Measurements from ENCODE around the gene ANGPTL2.

ANGPTL2 gene

DNA sequence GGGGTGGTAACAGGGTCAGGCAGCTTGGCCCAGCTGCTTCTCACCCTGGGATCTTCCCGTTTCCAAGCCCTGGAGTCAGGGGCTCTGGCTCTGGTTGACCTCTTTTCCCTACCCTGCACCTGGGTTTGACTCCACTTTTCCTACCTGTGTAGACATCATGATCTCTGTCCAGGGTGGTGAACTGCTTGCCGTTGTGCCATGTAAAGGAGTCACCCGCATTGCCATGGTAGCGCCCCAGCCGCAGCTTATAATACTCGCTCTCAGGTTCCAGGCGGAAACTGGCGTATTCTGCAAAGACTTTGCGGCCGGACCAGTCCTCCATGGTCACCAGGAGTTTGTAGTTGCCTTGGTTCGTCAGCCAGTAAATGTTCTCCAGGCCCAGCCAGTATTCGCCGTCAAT, 30.9 kb downstream of the ANGPTL2 start:
- DNase-seq: no peak

DNA sequence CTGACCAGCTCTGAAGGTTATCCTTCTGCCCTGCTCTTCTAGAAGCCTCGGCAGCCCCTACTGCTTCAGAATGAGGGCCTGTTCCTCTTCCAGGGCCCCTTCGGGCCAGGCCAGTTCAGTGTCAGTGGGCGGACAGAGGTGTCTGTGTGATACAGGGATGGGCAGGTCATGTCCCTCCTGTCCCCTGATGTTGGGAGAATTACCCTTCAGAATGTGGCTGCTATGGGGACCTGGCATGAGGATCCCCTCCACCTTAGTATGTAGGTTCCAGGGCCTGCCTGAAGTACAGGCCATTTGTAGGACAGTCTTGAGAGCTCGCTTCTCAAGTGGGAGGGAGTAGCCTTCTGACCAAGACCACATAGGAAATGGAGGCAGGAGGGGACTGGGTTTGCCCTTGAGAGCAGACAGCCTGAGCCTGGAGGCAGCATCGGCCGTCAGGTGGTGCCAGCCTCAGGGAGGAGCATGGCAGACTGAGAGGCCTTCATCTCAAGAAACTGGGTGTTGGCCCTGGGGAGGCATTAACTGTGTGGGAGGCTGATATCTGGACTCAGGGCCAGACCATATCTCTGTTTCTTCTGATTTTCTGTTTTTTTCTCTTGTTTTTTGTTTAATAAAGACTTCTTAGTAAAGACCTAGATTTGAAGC, 32.0 kb downstream of the ANGPTL2 start:
- DNase-seq: no peak

DNA sequence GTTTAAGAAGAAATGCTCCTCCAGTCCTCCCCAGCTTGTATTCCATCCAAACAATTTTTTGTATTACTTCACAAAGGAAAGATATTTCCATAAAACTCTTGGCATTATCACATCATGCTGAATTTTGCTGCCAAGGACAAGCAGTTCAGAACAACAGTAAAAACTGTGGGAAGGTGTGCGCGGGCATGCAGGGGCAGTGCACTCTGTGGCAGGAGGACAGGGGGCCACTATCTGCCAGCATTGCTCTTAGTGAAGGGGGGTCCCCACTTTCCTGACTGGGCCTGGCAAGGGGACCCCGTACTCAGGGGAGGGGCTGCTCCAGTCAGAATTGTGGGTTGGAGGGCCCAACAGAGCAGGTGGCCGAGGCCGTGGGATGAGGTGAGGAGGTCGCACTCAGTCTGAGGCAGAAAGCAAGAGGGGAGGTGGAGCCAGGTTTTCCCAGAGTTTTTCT, 32.8 kb downstream of the ANGPTL2 start:
- DNase-seq: no peak

DNA sequence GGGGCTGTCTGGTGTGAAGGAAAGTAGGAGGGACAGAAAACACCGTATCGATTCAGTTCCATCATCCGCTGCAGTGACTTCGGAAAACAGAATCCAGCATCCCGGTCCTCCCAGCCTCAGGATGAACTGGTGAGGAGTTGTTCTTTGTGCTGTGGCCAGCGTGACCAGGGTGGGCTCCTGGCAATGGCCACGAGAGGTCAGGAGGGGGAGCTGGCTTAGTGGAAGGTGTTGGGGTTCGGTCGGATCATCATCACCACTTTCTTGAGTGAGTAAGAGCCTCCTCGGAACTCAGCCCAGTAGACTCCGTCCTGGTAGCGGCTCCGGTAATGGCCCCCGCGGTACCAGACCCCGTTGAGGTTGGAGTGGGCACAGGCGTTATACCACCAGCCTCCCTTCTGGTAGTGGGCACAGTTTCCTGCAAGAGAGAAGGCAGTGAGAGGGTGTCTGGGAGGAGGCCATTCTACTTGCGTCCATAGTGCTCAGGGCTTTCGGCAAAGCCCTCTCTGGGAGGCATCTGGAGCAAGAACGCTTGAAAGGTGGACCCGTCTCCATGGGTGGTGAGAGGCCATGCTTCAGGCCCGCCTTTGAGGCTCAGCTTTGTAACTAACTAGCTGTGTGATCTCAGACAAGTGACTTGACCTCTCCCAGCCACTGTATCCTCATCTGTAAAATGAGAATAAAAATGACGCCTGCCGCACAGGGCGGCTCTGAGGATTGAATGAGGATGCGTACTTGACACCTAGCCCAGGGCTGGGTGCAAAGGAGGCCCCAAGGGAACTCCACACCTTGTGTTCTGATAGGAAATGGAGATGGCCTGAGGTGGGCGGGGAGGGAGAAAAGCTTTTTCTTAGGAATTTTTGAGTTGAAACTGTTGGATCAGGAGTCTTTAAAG, 33.5 kb downstream of the ANGPTL2 start:
- DNase-seq: no peak

DNA sequence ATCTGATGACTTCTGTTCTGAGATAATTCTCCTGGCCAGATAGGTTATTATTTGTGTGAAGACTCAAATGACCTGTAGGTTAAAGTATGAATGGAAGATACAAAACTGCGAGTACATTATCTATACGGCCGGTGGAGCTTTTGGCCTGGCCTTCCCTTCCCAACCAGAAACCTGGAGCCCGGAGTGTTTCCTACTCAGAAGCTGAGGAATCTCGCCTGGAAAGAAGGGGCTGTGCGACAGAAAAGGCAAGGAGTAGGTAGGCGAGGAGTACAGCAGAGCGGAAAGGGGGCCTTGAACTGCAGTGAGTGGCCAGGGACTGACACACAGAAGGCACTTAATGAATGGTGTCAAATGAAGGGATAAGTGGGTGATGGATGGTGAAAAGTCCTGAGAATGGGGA, 34.6 kb downstream of the ANGPTL2 start:
- no peak for DNase-seq

DNA sequence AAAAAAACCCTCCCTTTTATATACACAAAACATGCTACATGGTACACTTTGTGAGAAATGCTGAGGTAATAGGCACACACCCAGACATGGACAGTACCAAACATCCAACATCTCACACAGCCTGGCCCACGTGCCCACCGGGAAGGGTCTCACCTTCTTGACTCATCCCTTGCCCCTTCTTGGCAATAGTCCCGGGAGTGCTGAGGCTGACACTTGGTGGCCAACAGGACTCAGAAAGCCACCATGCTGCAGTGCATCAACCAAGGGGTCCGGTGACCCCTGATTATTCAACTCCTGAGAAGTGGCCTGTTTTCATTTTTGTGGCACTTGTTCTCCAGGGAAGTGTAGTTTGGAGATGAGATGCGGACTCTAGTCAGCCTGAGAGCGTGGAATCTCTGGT, 35.0 kb downstream of the ANGPTL2 start:
- no peak for DNase-seq

DNA sequence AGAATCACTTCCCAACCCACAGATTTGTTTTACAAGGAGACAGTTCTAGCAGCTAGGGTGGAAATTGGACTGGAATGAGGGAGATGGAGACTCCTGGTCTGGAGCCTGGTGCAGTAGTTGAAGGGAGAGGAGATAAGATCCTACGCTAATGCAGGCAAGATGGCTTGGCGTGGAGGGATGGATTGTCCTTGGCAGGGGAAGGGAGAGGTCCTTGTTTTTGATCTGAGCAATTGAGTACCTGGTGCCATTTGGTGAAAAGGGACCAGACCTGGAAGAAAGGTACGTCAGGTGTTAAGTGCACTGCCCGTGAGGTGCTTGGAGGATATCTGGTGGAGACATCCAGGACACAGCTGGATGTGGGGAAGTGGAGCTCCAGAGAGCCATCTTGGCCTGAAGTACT, 35.7 kb downstream of the ANGPTL2 start:
- no peak for DNase-seq

DNA sequence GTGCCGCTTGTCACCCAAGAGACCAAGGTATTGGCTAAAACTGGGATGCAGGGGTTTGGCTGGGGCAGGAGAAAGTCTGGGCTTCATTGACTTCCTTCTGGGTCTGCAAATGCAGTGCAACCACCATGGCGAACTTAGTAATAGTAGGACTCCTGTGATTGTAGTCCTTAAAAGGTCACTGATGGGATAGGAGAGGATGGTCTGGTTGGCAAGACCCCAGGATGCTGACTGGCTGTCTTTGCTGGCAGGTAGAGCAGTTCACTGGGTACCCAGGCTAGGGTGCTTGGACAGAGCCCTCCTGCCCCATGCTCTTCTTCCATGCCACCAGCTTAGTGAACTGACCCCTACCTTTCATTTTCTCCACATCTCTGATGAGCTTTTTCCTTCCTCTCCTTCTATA, 37.2 kb downstream of the ANGPTL2 start:
- no peak for DNase-seq

DNA sequence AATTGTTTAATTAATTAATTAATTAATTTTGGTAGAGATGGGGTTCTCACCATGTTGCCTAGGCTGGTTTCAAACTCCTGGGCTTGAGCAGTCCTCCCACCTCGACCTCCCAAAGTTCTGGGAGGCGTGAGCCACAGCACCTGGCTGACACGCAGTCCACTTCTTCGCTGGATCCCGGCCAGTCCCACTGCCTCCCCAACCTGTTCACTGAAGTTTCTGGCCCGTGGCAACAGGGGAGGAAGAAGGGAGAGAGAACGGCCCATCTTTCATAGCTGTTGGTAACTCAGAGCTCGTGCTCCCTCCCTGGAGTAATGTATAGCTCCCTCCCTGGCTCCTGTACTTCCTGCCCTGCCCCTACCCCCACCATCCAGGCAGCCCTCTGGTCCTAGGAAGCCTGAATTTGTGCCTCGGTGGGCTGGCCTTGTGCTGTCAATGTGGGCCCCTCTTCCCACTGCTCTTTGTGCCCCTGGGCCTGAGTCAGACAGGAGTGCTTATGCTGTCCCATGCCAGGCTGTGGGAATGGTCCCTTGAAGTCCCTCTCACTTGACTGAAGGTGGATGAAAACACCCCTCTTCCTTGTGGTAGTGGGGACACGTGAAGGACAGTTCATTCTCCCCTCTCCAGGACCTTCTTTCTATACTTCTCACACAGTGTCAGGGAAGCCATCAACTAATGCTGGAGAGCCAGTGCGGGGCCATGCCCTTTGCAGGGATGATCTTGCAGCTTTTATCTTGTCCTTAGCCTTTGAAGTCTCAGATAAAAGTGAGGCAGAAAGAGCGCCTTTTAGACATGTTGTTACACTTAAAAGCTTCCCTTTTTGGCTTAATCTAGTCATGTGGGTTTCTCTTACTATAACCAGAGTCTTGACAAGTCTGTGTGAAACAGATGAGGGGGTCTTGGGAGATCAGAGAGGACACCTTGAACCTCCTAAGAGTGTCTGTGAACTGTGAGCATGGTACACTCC, 38.1 kb downstream of the ANGPTL2 start:
- DNase-seq: no peak

DNA sequence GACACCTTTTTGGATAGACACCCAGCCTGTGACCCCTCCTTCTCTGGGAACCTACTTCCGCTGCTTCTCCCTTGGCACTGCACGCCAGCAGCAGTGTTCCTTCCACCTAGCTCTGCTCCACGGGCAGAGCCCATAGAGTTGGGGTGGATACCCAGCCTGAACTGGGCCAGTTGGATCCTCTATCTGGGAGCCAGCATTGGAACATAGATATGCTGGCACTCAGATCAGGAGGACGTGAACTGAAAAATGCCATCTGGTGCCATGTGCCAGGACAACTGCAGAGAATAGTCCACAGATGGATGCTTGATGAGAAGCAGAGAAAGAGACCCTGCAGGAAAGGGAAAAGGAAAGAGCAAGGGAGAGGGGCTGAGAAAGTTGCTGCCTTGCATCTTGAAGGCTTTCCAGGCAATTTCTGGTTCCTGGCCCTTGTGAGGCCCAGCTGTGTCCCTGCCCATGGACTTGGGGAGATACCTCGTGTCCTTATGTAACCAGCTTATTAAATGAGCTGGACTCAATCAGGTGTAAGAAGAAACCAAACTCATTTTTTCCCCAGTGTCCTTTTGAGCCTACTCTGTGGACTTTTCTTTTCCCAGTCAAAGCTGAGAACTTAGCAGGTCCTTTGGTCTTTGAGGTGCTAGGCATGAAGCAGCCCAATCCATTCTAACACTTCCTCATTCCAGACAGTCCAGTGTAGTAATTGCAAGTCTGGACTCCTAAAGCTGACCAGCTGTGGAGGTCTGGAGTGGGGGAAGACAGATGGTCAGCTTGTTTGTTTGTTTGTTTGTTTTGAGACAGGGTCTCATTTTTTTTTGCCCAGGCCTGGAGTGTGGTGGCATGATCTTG, 39.1 kb downstream of the ANGPTL2 start:
- DNase-seq: no peak

DNA sequence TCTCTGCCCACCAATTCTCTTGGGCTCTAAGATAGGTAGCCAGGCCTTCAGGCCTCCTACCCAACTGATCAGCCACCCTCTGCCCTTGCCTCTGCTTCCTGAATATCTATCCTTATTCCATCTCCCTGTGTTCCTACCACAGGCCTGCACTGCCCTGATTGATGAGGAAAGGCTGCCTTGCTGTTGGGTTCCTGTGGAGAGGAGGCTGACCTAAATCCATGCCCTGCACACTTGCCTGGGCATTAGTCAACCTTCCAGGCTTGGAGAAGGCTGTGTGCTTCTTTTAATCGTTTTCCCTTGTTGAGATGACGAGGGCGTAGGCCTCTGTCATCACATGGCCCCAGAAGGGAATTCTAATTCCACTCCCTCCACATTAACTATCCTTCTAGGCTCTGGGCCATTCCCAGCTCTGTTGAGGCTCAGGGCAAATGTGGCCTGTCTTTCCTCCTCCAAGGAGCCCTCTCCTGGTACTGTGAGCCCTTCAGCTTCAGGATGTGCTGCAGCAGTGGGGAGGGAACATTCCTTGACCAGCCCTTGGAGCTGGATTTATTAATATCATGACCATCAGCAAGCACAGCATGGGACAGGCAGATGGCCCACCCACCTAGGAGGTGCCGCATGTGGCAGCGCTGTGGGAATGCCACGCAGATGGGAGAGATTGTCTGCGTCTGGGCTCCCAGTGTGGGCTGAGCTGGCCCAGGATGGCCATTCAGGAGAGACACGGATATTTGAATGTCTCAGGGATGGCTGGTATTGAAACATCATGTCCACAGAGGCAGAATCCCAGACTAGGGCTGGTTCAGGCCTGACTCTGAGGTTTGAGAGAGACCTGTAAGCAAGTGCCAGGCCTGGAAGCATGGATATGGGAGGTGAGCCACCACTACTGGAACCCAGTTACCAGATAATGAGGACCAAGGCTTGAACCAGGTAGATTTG, 40.9 kb downstream of the ANGPTL2 start:
- no peak for DNase-seq

DNA sequence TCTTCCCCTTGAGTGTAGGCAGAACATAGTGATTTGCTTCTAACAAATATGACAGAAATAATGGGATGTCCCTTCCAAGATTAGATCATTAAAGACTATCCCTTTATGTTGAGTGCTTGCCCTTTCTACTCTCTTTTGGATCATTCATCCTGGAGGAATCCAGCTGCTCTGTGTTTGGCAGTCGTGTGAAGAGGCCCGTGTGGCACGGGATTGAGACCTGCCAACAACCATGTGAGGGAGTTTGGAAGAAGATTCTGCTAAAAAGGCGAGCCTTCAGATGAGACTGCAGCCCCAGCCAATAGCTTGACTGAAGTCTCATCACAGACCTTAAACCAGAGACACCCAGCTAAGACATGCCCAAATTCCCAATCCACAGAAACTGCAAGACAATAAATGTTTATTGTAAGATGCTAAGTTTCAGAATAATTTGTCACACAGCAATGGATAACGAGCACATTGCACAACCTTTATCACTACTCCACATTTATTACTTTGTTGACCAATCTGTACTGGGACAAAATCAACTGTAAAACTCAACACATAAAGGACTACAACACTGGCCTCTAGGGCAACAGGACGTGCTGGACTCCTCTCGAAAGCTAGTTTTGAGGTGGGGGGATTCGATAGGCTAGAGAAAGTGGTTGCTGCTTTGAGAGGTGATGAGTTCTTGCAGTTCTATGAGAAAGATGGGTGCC, 42.8 kb downstream of the ANGPTL2 start:
- no peak for DNase-seq

DNA sequence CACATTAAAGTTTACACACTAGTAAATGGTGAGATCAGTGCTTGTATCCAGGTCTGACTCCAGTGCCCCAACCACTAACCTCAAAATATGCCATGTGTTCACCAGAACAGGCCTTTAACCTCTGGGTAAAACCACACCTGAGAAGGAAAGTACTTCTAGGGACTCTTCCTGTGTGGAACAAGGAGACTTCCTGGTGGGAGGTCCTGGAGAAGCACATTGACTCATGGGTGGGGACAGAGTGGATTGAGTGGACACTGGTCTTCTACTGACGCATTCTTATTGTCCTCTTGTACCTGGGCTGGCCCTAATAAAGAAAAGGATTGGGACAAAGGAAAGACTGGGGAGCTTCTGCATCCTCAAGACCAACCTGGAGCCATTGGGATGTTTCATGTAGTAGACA, 43.4 kb downstream of the ANGPTL2 start:
- no peak for DNase-seq

DNA sequence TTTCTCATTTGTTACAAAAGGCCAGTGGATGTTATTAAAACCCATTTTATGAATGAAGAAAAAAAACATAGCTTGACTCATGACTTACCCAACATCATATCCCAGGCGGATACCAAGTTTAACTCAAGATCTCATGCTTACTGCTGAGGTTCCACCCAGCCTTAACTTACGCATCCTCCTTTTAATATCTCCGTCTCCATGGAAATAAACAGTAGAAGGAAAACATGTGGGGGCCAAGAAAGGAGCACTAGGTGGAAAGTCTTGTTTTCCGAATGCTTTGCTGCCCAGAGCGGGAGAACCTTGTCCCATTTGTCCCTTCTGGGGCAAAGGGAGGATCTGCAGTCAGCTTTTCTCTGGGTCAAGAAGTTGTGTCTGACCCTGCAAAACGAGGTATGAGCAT, 44.1 kb downstream of the ANGPTL2 start:
- no peak for DNase-seq

DNA sequence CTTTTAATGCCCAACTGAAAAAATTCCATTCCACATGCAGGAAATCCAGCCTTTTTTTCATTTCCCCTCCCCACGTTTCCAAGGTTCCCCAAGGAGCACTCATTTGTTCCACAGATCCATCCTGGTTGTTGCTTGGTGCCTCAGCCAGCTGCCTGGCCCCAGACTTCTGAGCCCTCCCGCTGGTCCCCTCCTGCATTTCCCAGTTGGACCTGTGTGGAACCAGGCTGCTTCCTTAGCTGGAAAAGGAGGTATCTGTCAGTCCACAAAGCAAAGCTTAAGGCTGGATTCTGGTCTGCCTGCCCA, 44.8 kb downstream of the ANGPTL2 start:
- DNase-seq: no peak

DNA sequence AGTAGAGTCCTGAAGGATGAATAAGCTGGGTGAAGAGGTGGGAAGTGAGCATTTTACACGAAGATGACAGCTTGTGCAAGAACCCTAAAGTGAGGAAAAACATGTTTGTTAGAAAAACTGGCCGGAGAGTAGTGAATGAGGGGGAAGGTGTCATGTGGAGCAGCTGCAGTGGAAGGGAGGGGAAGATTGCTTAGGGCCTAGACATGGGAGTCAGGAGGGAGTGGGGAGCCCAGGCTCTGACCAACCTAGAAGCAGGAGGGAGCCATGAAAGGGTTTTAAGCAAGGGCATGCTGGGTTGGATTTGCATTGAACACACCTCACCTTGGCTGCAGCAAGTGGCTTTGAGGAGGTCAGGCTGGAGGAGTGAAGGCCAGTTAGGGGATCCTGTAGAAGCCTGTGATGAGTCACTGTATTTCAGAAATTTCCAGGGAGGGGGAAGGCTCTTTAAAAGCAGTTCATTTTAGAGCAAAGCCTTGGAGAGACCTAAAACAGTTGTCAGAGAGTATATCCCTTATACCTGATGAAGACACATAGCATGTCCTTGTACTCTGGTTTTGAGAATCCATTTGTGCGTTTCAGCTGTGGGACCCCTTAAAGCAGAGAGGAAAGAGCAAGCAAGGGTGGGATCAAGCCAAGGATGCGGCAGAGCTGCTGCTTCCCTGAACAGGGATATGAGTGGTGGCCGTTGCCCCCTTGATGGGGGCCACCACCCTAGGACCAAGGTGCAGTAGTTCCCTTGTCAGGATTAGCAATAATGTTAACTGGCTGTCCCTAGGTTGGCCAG, 45.4 kb downstream of the ANGPTL2 start:
- DNase-seq: no peak

DNA sequence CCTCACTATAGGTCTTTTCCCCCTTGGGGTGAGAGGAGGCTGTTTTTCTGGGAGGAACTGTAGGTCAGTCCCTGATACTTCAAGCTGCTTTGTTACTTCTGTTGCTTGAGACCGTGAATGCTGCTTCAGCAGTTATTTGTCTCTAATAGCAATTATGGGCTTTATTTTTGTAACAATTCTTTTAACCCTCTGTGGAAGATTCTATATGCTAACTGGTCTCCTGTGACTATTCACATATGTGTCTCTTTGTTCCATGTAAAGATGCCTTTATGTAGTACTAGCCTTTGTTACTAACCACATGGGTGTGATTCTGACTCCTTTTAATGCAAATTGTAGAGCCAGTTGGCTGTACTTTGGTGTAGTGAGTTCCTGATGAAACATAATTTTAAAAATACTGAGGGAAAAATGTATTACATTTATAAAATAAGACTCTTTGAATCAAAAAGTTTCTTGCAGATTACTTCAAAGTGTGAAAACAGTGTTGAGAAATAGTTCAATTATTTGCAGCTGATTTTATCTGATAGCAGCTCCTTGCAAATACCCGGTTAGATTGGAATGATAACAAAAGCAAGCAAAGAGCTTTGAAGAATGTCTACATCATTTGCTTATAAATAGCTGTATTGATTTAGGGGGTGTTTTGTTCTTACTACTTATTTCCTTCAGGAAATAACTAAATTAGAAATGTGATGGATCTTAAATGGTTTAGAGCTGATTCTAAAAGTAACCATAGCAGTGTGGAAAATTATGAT, 46.6 kb downstream of the ANGPTL2 start:
- DNase-seq: no peak

DNA sequence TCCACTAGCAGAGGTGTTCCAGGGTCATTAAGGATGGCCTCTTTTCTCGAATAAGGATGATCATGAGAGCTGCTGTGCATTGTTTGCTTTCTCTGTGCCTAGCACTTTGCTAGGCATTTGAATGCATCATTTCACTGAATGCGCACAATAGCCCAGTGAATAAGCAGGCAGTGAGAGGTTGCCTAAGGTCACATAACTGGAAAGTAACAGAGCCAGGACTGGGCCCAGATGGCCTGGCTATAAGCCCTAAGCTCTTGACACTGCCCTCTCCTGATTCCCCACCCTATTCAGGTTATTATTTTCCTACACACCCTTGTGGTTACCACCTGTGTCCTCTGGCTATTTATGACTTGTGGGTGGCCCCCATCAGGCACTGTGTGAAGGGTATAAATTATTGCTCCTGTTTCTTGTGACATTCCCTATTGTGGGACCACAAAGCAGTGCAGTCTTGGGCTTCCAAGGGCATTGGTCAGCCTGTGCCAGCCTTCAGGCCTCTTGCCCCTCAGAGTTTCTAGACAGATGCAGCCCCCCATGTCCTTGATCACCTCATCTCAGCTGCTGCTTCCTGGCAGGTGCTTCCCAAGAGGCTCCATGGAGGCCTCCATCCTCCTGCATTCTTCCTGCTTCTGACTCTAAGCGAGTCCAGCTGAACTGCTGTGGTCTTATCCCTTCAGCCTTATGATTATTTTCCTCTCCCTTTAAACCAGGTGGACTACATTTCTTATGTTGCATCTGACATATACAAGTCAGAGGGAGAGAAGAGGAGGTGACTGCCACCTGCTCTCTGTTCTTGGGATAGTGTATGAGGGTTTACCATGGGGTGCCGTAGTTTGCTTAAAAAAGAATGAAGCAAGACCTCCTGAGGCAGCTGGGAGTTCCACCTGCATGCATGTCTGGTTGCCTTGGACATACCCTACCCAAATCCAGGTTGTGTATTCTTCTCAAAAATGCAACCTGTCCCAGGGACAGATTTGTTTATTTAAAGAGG, 47.6 kb downstream of the ANGPTL2 start:
- DNase-seq: no peak

Measured in GDM1 (cell line).